Trophoblast cell (in vitro differentiated cells and primary cell): ENCODE measurements around the gene GPBAR1.

Experiments
- DNase-seq, 2 donors: peaks; one replicate each; pipeline ENCODE4 v3.0.0-alpha.2; 2016
- H2AFZ ChIP-seq: 2 replicates; pipeline ENCODE4 v1.6.1; 2013; ENCODE audit warnings: low read length, moderate library complexity, mild to moderate bottlenecking; ENCODE audit not compliant: insufficient read depth, poor library complexity
- H2AK5ac ChIP-seq: 2 replicates; pipeline ENCODE4 v1.6.1; 2013; ENCODE audit warnings: mild to moderate bottlenecking, low read length
- H2BK120ac ChIP-seq: 2 replicates; pipeline ENCODE4 v1.6.1; 2013; ENCODE audit warnings: low read length, mild to moderate bottlenecking, moderate library complexity; ENCODE audit not compliant: insufficient read depth, poor library complexity
- H2BK12ac ChIP-seq: 2 replicates; pipeline ENCODE4 v1.6.1; 2013; ENCODE audit warnings: mild to moderate bottlenecking, low read length, moderate library complexity
- H2BK5ac ChIP-seq: 2 replicates; pipeline ENCODE4 v1.6.1; 2013; ENCODE audit warnings: low read length, low read depth, moderate library complexity, mild to moderate bottlenecking; ENCODE audit not compliant: poor library complexity
- H3K14ac ChIP-seq: 2 replicates; pipeline ENCODE4 v1.6.1; 2013; ENCODE audit warnings: mild to moderate bottlenecking, low read length
- H3K18ac ChIP-seq: 2 replicates; pipeline ENCODE4 v1.6.1; 2013; ENCODE audit warnings: mild to moderate bottlenecking, low read length
- H3K23ac ChIP-seq: 2 replicates; pipeline ENCODE4 v1.6.1; 2013; ENCODE audit warnings: low read length
- H3K27ac ChIP-seq: 2 replicates; pipeline ENCODE4 v1.5.1; 2013; ENCODE audit warnings: low read depth, mild to moderate bottlenecking, inconsistent platforms, low read length, moderate library complexity
- H3K27me3 ChIP-seq: 2 replicates; pipeline ENCODE4 v1.6.1; 2013; ENCODE audit warnings: inconsistent platforms, mild to moderate bottlenecking, low read length, moderate library complexity; ENCODE audit not compliant: insufficient read depth
- H3K36me3 ChIP-seq, 2 experiments: 1 replicate in 1 of 2; 2 replicates in 1 of 2; pipeline ENCODE4 v1.6.1; 2013; ENCODE audit warnings: low read length in 2 of 2, mild to moderate bottlenecking in 2 of 2, moderate library complexity in 1 of 2; ENCODE audit not compliant: insufficient read depth in 2 of 2, control insufficient read depth in 1 of 2
- H3K4ac ChIP-seq: 2 replicates; pipeline ENCODE4 v1.6.1; 2013; ENCODE audit warnings: low read depth, mild to moderate bottlenecking, low read length, moderate library complexity
- H3K4me1 ChIP-seq, 2 experiments: 1 replicate in 1 of 2; 2 replicates in 1 of 2; pipeline ENCODE4 v1.6.1; 2013; ENCODE audit warnings: low read length in 2 of 2, mild to moderate bottlenecking in 2 of 2, moderate library complexity in 1 of 2; ENCODE audit not compliant: insufficient read depth in 2 of 2, control insufficient read depth in 1 of 2
- H3K4me2 ChIP-seq: 2 replicates; pipeline ENCODE4 v1.6.1; 2013; ENCODE audit warnings: inconsistent platforms, mild to moderate bottlenecking, low read length, moderate library complexity
- H3K4me3 ChIP-seq: 2 replicates; pipeline ENCODE4 v1.5.1; 2013; ENCODE audit warnings: mild to moderate bottlenecking, low read depth, low read length, inconsistent platforms
- H3K79me1 ChIP-seq: one replicate; pipeline ENCODE4 v1.6.1; 2013; ENCODE audit warnings: low read length
- H3K79me2 ChIP-seq: 2 replicates; pipeline ENCODE4 v1.6.1; 2013; ENCODE audit warnings: low read length, mild to moderate bottlenecking; ENCODE audit not compliant: control insufficient read depth, insufficient read depth, poor library complexity
- H3K9ac ChIP-seq: 2 replicates; pipeline ENCODE4 v1.6.1; 2013; ENCODE audit warnings: mild to moderate bottlenecking, low read length
- H3K9me3 ChIP-seq: 2 replicates; pipeline ENCODE4 v1.6.1; 2013; ENCODE audit warnings: low read depth, mild to moderate bottlenecking, control low read depth, inconsistent platforms, low read length; ENCODE audit not compliant: insufficient read depth
- H4K12ac ChIP-seq: 2 replicates; pipeline ENCODE4 v1.6.1; 2013; ENCODE audit warnings: low read depth, mild to moderate bottlenecking, low read length, moderate library complexity
- H4K8ac ChIP-seq: 2 replicates; pipeline ENCODE4 v1.6.1; 2013; ENCODE audit warnings: low read depth, mild to moderate bottlenecking, low read length, moderate library complexity
- H4K91ac ChIP-seq: one replicate; pipeline ENCODE4 v1.6.1; 2013; ENCODE audit warnings: low read depth, mild to moderate bottlenecking, low read length, moderate library complexity
- WGBS: extraction: QIAGEN DNeasy Blood & Tissue Kit; methylation state at CpG from one replicate; pipeline ENCODE4 v1.1.7; 2013; ENCODE audit warnings: missing lambda C conversion rate; ENCODE audit not compliant: insufficient read length, insufficient coverage; ENCODE audit errors: extremely low coverage; 5-methylcytosine and 5-hydroxymethylcytosine counted together

GPBAR1 gene

GRCh38 chr2:218257390-218257981 lies 3.3 kb upstream of the GPBAR1 start:
- H2AK5ac ChIP-seq = no peak overlapping the region
- no peak overlapping the region for H2AFZ ChIP-seq
- no peak overlapping the region for H3K4me3 ChIP-seq
- peak overlapping the region; percentile 23 for H3K27ac ChIP-seq
- H3K23ac ChIP-seq = no peak overlapping the region
- no peak overlapping the region for H4K12ac ChIP-seq
- no peak overlapping the region for H2BK120ac ChIP-seq
- H3K79me2 ChIP-seq = no peaks in the 10 kb centered on the region
- H3K27me3 ChIP-seq = no peaks in the 10 kb centered on the region
- WGBS = no CpG with 5 or more reads among the region's 8 CpGs
- H3K14ac ChIP-seq = no peak overlapping the region
- H3K9ac ChIP-seq = no peak overlapping the region
- peaks cover 24 to 37% of the 10 kb centered on the region in 2 experiments for H3K4me1 ChIP-seq
- H3K36me3 ChIP-seq = peaks cover 26 to 35% of the 10 kb centered on the region in 2 experiments
- H3K4ac ChIP-seq = no peak overlapping the region
- H3K4me2 ChIP-seq = no peak overlapping the region
- no peak overlapping the region for H3K18ac ChIP-seq
- no peak overlapping the region for H4K8ac ChIP-seq
- no peak overlapping the region for H4K91ac ChIP-seq
- H2BK5ac ChIP-seq = no peak overlapping the region
- no peak overlapping the region for H2BK12ac ChIP-seq
- no peaks in the 10 kb centered on the region for H3K9me3 ChIP-seq
- H3K79me1 ChIP-seq = peaks cover 11% of the 10 kb centered on the region
- peak; percentile 82 to 83 for DNase-seq

GRCh38 chr2:218259099-218259961 lies 1.5 kb upstream of the GPBAR1 start:
- Histone ChIP-seq H2BK12ac (peak overlapping the region; percentile 14), H3K4me2 (peak overlapping the region; percentile 38), H3K79me1 (peaks cover 11% of the 10 kb centered on the region), H4K91ac (peak overlapping the region; percentile 64), H3K79me2 (no peaks in the 10 kb centered on the region), H2BK5ac (peak overlapping the region; percentile 41), H4K12ac (no peak overlapping the region), H3K23ac (no peak overlapping the region), H3K14ac (peak overlapping the region; percentile 6), H3K27me3 (no peaks in the 10 kb centered on the region), H3K36me3 (peaks cover 27 to 34% of the 10 kb centered on the region in 2 experiments), H2BK120ac (peak overlapping the region; percentile 79), H3K4me3 (no peak overlapping the region), H3K18ac (peak overlapping the region; percentile 51), H4K8ac (peak overlapping the region; percentile 1), H3K27ac (peak overlapping the region; percentile 87), H3K9ac (no peak overlapping the region), H2AFZ (no peak overlapping the region), H3K4ac (no peak overlapping the region), H3K9me3 (no peaks in the 10 kb centered on the region), H3K4me1 (peaks cover 24 to 37% of the 10 kb centered on the region in 2 experiments), H2AK5ac (peak overlapping the region; percentile 55)
- peak; percentile 86 to 89 for DNase-seq
- WGBS = no CpG with 5 or more reads among the region's 15 CpGs

- H3K9me3 ChIP-seq = no peaks in the 10 kb centered on the region
- no peak overlapping the region for H4K8ac ChIP-seq
- peak overlapping the region; percentile 79 for H3K27ac ChIP-seq
- peaks cover 24 to 37% of the 10 kb centered on the region in 2 experiments for H3K4me1 ChIP-seq
- peak overlapping the region; percentile 55 for H4K91ac ChIP-seq
- no peak overlapping the region for H3K23ac ChIP-seq
- H3K18ac ChIP-seq = no peak overlapping the region
- no peak overlapping the region for H2AFZ ChIP-seq
- no peak overlapping the region for H3K4me3 ChIP-seq
- H2BK5ac ChIP-seq = no peak overlapping the region
- H3K36me3 ChIP-seq = peaks cover 31 to 35% of the 10 kb centered on the region in 2 experiments
- no peak overlapping the region for H4K12ac ChIP-seq
- no peak overlapping the region for H3K9ac ChIP-seq
- H3K4me2 ChIP-seq = no peak overlapping the region
- no CpG with 5 or more reads among the region's 5 CpGs for WGBS
- peak overlapping the region; percentile 3 for H2BK120ac ChIP-seq
- DNase-seq = no peak
- H3K4ac ChIP-seq = no peak overlapping the region
- peak overlapping the region; percentile 15 for H2AK5ac ChIP-seq
- no peaks in the 10 kb centered on the region for H3K79me2 ChIP-seq
- H3K79me1 ChIP-seq = peaks cover 11% of the 10 kb centered on the region
- H3K14ac ChIP-seq = no peak overlapping the region
- peak overlapping the region; percentile 19 for H2BK12ac ChIP-seq
- no peaks in the 10 kb centered on the region for H3K27me3 ChIP-seq
These were observed 649 bp upstream of the GPBAR1 start for GRCh38 chr2:218260166-218260565.

- H4K8ac ChIP-seq = peak overlapping the region; percentile 13
- H3K79me1 ChIP-seq = peaks cover 11% of the 10 kb centered on the region
- no peaks in the 10 kb centered on the region for H3K9me3 ChIP-seq
- no peak overlapping the region for H3K4me3 ChIP-seq
- H2BK120ac ChIP-seq = no peak overlapping the region
- no peak overlapping the region for H4K91ac ChIP-seq
- peak overlapping the region; percentile 32 for H2BK12ac ChIP-seq
- no CpG with 5 or more reads among the region's 8 CpGs for WGBS
- H4K12ac ChIP-seq = no peak overlapping the region
- H3K18ac ChIP-seq = no peak overlapping the region
- H3K4me1 ChIP-seq = peaks cover 24 to 37% of the 10 kb centered on the region in 2 experiments
- no peak overlapping the region for H3K23ac ChIP-seq
- no peak overlapping the region for H2AK5ac ChIP-seq
- DNase-seq = no peak
- H3K79me2 ChIP-seq = no peaks in the 10 kb centered on the region
- H3K14ac ChIP-seq = no peak overlapping the region
- no peaks in the 10 kb centered on the region for H3K27me3 ChIP-seq
- peaks cover 39 to 42% of the 10 kb centered on the region in 2 experiments for H3K36me3 ChIP-seq
- H3K4ac ChIP-seq = no peak overlapping the region
- H2AFZ ChIP-seq = no peak overlapping the region
- no peak overlapping the region for H3K27ac ChIP-seq
- no peak overlapping the region for H2BK5ac ChIP-seq
- H3K4me2 ChIP-seq = no peak overlapping the region
- H3K9ac ChIP-seq = no peak overlapping the region
These were observed 815 bp downstream of the GPBAR1 start for GRCh38 chr2:218261423-218262236.
